Measurements from ENCODE around the gene ADAM10.

DNA sequence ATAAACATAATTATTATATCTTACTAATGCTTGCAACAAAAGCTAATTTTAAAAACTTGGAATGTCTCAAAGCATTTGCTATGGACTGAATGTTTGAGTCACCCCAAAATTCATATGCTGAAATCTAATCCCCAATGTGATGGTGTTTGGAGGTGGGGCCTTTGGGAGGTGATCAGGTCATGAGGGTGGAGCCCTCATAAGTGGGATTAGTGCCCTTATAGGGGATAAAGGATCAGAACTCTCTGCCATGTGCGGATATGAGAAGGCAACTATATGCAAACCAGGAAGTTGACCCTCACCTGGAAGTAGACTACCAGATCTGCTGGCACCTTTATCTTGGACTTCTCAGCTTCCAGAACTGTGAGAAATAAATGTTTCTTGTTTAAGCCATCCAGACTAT is 180.1 kb downstream of the ADAM10 start:
- no peak for TF ChIP-seq POLR2AphosphoS5 (IDR thresholded peaks at IDR 0.05; ENCODE audit: insufficient read depth in 1 of 2, low read depth in 1 of 2)
- TF ChIP-seq, protein P1, sequence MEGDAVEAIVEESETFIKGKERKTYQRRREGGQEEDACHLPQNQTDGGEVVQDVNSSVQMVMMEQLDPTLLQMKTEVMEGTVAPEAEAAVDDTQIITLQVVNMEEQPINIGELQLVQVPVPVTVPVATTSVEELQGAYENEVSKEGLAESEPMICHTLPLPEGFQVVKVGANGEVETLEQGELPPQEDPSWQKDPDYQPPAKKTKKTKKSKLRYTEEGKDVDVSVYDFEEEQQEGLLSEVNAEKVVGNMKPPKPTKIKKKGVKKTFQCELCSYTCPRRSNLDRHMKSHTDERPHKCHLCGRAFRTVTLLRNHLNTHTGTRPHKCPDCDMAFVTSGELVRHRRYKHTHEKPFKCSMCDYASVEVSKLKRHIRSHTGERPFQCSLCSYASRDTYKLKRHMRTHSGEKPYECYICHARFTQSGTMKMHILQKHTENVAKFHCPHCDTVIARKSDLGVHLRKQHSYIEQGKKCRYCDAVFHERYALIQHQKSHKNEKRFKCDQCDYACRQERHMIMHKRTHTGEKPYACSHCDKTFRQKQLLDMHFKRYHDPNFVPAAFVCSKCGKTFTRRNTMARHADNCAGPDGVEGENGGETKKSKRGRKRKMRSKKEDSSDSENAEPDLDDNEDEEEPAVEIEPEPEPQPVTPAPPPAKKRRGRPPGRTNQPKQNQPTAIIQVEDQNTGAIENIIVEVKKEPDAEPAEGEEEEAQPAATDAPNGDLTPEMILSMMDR (IDR thresholded peaks at IDR 0.05): no peak
